Effector CD4-positive, alpha-beta T cell (primary cell): ENCODE measurements around the gene STX8.

ENCODE experiments used
- DNase-seq: peaks from one replicate; pipeline ENCODE4 v3.0.0-alpha.2; 2020

The STX8 gene

GRCh38 chr17:9554715-9555114 lies 20.9 kb downstream of the STX8 start:
- peak; percentile 16 for DNase-seq

- no peak for DNase-seq
Observed at GRCh38 chr17:9553596-9553995, 22.0 kb downstream of the STX8 start.

- DNase-seq: no peak
Observed at GRCh38 chr17:9553181-9553580, 22.4 kb downstream of the STX8 start.

GRCh38 chr17:9549215-9549614 lies 26.4 kb downstream of the STX8 start:
- DNase-seq: no peak

- DNase-seq: no peak
Observed at GRCh38 chr17:9544221-9544620, 31.4 kb downstream of the STX8 start.

GRCh38 chr17:9541718-9542117 lies 33.9 kb downstream of the STX8 start:
- DNase-seq: no peak

GRCh38 chr17:9538626-9539025 lies 37.0 kb downstream of the STX8 start:
- DNase-seq: no peak

- no peak for DNase-seq
Observed at GRCh38 chr17:9537177-9537776, 38.3 kb downstream of the STX8 start.

- DNase-seq: no peak
Observed at GRCh38 chr17:9536061-9536460, 39.6 kb downstream of the STX8 start.

GRCh38 chr17:9533441-9533840 lies 42.2 kb downstream of the STX8 start:
- no peak for DNase-seq

- DNase-seq: no peak
Observed at GRCh38 chr17:9532715-9533114, 42.9 kb downstream of the STX8 start.

GRCh38 chr17:9531034-9531433 lies 44.6 kb downstream of the STX8 start:
- DNase-seq: no peak

GRCh38 chr17:9529033-9529700 lies 46.5 kb downstream of the STX8 start:
- DNase-seq: no peak

- DNase-seq: no peak
Observed at GRCh38 chr17:9527788-9528187, 47.8 kb downstream of the STX8 start.

- DNase-seq: no peak
Observed at GRCh38 chr17:9522074-9522473, 53.5 kb downstream of the STX8 start.

GRCh38 chr17:9521062-9521461 lies 54.6 kb downstream of the STX8 start:
- no peak for DNase-seq

GRCh38 chr17:9520649-9521048 lies 55.0 kb downstream of the STX8 start:
- no peak for DNase-seq

- DNase-seq: no peak
Observed at GRCh38 chr17:9519583-9520272, 55.9 kb downstream of the STX8 start.

GRCh38 chr17:9517396-9517795 lies 58.2 kb downstream of the STX8 start:
- no peak for DNase-seq

- DNase-seq: no peak
Observed at GRCh38 chr17:9513266-9513665, 62.4 kb downstream of the STX8 start.

GRCh38 chr17:9512323-9513168 lies 63.1 kb downstream of the STX8 start:
- no peak for DNase-seq

GRCh38 chr17:9509236-9509816 lies 66.3 kb downstream of the STX8 start:
- no peak for DNase-seq

- DNase-seq: no peak
Observed at GRCh38 chr17:9499041-9499440, 76.6 kb downstream of the STX8 start.
